HG03460 (cell line): ENCODE data around the gene TFG.
"Not testable (repeated sequence)": the region's sequence is repeated elsewhere in the genome, so short reads cannot be mapped to it uniquely, and the experiment has no call there.

Experiments
- ATAC-seq: cut with Tn5 transposase; IDR thresholded peaks from one replicate; pipeline ENCODE4 v1.9.1; 2021; ENCODE audit not compliant: unreplicated experiment

Gene TFG

GRCh38 chr3:100708989-100709841 is at the start of gene TFG:
Gene TFG (plus strand): TSS chr3:100709494. CDS start chr3:100713686, 4,192 bp downstream.
- ATAC-seq, result peak; percentile 94

DNA sequence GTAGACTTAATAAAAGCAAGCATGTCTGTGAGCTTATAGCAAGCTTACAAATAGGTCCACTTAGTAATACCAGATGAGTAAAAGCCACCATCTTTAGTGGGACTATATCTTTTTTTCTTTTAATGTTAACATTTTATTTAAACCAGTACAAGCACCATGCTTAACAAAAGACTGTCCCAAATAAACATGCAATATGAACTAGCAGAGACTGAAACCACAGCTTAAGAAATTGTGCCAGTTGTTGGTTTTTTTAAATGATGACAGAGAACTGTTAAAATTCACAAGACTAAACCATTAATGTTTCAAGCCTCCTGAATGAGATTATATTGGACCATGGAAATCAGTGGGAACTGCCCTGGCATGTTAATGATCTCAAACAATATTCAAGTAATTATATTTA is 48.0 kb upstream of the TFG start:
- not testable (repeated sequence) for ATAC-seq

DNA sequence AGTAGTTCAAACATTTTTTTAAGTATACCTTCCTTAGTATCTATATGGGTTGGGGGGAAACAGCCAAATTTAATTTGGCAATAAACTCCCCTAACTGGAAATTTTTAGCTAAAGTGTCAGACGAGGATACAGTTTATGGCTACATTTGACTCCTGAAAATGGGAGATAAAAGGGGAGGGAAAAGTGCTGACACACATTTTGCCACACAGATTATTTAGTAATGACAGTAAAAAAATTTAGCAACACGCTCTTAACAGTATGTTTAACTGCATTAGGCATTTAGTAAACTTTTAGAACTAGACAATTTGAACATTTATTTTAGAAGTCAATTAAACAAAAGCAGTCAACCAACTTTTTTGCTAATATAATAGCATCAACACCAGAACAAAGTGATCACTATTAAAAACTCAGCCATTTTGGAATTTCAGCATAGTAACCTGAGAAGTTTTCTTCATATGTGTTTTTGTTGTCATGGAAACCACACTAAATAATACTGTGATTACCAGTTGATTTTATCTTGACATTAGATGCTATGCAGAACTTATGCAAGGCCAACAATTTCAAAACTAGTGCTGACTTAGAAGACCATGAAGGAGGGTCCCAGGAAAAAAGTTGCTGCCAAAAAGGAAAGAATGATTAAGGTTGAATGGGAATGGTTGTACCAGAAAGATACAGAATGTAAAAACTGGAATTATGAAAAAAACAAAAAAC is 47.0 kb upstream of the TFG start:
- no peak for ATAC-seq

DNA sequence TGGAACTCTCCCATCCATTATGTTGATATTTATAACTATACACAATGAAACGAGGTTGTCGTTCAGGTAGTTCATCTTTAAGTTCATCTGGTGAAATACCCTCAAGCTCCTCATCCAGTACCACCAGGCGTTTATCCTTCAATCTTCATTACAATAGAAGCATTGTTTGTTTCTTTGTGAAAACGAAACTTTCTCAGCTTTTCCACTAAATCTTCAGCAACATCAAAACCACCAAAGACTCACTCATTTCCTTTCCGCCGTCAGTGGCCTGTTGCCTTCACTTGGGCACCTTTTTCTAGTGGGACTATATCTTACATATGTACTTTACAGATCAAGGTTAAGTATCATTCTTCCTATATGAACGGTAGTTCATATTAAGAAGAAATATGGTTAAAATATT is 44.1 kb upstream of the TFG start:
- no peak for ATAC-seq

- not testable (repeated sequence) for ATAC-seq
Measured at GRCh38 chr3:100666699-100667098, 42.6 kb upstream of the TFG start.

GRCh38 chr3:100667316-100667715 is 42.0 kb upstream of the TFG start:
- ATAC-seq, result not testable (repeated sequence)

- ATAC-seq, result not testable (repeated sequence)
Measured at GRCh38 chr3:100670995-100671394, 38.3 kb upstream of the TFG start.

DNA sequence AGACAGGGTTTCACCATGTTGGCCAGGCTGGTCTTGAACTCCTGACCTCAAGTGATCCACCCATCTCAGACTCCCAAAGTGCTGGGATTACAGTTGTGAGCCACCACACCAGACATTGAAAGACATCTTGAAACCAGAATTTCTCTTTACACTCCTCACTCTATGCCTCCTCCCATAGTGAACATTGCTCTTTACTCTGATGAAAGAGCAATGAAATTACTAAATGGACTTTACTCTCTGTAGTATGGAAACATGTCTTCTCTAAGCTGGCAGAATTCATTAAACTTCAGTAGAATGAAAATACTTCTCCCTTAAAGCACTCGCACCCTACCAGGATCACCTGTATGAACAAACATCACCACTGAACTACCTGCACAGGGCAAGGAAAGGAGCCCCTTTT is 27.8 kb upstream of the TFG start:
- ATAC-seq, result no peak

GRCh38 chr3:100682056-100682853 is 27.0 kb upstream of the TFG start:
- ATAC-seq, result no peak

- ATAC-seq, result no peak
Measured at GRCh38 chr3:100682854-100683760, 26.2 kb upstream of the TFG start.

DNA sequence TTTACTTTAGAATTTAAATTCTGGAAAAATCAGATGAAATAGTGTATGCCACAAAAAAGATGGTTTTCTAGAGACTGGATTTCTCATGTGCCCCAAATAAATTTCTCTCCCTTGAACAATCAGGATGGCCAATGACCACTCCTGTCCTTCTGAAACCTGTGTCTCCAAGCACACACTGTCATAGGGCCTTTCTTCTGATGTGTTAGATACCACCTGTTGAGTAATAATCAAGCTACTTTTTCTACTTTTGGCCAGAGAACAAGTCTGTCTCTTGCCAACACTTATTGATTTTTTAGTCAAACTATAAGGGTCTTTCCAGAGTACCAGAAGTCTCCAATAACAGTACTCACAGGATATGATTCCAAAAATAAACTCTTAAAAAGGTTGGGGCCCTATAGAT is 16.1 kb upstream of the TFG start:
- ATAC-seq, result no peak

- no peak for ATAC-seq
Measured at GRCh38 chr3:100695696-100696095, 13.6 kb upstream of the TFG start.

DNA sequence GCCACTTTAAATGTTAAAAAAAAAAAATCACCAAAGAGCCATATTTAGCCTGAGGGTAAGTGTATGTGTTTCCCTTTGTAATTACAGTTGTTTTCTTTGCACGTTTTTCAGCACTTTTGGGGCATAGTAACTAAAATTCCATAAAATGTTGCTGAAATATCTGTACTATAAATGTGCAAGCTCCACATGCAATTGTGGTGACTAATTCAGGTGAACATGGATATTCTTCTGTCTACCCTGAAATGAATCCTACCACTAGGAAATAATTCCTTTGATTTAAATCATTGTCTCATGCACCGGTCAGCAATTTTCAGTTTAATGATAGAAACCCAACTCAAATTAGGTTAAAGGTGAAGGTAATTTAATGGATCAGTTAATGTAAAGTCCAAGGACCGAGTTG is 13.1 kb upstream of the TFG start:
- no peak for ATAC-seq

GRCh38 chr3:100697172-100697571 is 12.1 kb upstream of the TFG start:
- no peak for ATAC-seq

DNA sequence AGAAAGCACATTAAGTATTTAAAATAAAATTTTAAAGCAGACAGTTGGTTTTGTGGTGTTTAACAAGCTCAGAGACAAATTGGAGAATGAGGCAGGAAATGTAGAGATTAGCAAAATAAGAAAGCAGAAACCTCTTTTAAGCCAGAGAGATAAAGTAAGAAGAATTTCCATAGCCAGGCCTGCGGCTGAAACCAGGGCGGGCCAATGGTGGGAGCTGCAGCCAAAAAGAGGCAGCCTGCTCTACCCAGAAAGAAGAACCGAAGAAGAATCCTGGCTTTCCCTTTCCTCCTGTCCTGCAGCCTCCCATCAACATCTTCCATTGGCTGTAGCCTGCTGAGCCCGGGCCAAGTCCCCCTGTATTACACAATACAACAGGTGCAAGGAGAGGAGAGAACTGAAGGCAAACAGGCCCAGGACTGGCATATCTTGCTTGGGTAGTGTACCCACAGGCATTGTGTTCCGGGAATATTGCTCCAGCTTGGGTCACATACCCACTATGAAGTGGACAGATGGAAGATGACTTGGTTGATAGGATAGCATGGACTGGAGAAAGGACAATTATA is 11.5 kb upstream of the TFG start:
- ATAC-seq, result no peak

DNA sequence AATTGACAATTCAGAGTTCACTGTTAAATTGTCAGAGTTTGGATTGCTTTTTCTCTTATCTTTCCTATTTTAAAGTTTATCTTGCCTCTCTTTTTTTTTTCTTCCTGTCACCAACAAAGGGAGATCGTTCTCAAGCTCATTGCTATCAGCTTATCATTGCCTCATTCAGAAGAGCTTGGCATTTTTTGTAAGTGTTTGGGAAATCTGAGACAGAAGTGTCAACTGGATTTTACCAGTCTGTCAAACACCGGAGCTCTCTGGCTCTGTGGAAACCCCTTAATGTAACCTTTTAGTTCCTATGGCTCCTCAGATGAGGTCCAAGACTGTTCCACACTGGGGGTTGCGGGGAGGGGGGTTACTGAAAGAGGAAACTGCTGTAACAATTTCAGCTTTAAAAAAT is 10.6 kb upstream of the TFG start:
- no peak for ATAC-seq

- ATAC-seq, result no peak
Measured at GRCh38 chr3:100700708-100701107, 8.6 kb upstream of the TFG start.

- ATAC-seq, result no peak
Measured at GRCh38 chr3:100702082-100702979, 7.0 kb upstream of the TFG start.

- ATAC-seq, result no peak
Measured at GRCh38 chr3:100702980-100703345, 6.3 kb upstream of the TFG start.
